Hepatic stellate cell (primary cell): Measurements from ENCODE around the gene CCDC90B.

Experiments used
- DNase-seq: peaks from one replicate; pipeline ENCODE4 v3.0.0; 2011; ENCODE audit warnings: low spot score

CCDC90B gene

GRCh38 chr11:83235825-83236224 lies 50.3 kb downstream of the CCDC90B start:
- peak; percentile 7 for DNase-seq

- DNase-seq: no peak
These were observed 62.7 kb downstream of the CCDC90B start for GRCh38 chr11:83223457-83223856.

GRCh38 chr11:83222499-83222898 lies 63.7 kb downstream of the CCDC90B start:
- DNase-seq: no peak

GRCh38 chr11:83221694-83222093 lies 64.5 kb downstream of the CCDC90B start:
- DNase-seq: no peak

- no peak for DNase-seq
These were observed 65.9 kb downstream of the CCDC90B start for GRCh38 chr11:83220260-83220659.

- DNase-seq: no peak
These were observed 67.1 kb downstream of the CCDC90B start for GRCh38 chr11:83219095-83219494.
